OCI-M1 (cell line): ENCODE data around the gene TBRG1.

Experiments used
- DNase-seq: peaks from one replicate; lab custom pipeline; 2025; lab: John Stamatoyannopoulos, UW

TBRG1 gene

GRCh38 chr11:124662106-124662505, 39.4 kb downstream of the TBRG1 start:
- no peak for DNase-seq

GRCh38 chr11:124663861-124664260, 41.2 kb downstream of the TBRG1 start:
- no peak for DNase-seq

DNA sequence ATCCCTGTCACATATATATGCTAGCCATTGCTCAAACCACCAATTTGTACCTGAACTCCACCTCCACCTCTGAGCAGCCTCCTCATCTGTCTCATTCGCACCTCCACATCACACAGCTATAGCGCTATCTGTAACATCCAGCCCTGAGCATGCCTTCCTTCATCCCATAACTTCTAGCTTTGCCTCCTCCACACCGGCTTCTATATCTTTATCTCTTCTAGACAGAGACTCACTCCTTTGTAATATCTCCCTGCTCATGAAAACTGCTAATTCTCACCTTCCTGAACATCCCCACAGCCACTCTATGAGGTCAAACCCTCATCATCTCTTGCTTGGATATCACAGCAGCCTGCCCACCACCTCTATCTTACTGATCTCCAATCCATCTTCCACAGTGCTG, 44.9 kb downstream of the TBRG1 start:
- DNase-seq, result peak; percentile 32

GRCh38 chr11:124669193-124669592, 46.5 kb downstream of the TBRG1 start:
- DNase-seq, result peak; percentile 82

GRCh38 chr11:124670732-124671131, 48.1 kb downstream of the TBRG1 start:
- peak; percentile 94 for DNase-seq

GRCh38 chr11:124672536-124673215, 50.0 kb downstream of the TBRG1 start:
- peak; percentile 74 for DNase-seq

GRCh38 chr11:124673333-124674167, 50.9 kb downstream of the TBRG1 start, which contains the start of the genes SIAE and SPA17:
Gene SIAE, minus strand, starts transcription at chr11:124673739. Its CDS starts 31 bp downstream, at chr11:124673708.
Gene SPA17, plus strand, starts transcription at chr11:124673904. Its CDS starts 1,361 bp downstream, at chr11:124675265.
- DNase-seq, result peak; percentile 99

- no peak for DNase-seq
These were observed 51.5 kb downstream of the TBRG1 start for GRCh38 chr11:124674168-124674517.

GRCh38 chr11:124674571-124674970, 51.9 kb downstream of the TBRG1 start:
- no peak for DNase-seq

- peak; percentile 38 for DNase-seq
These were observed 53.7 kb downstream of the TBRG1 start for GRCh38 chr11:124676386-124676785.

GRCh38 chr11:124678416-124678815, 55.8 kb downstream of the TBRG1 start:
- DNase-seq, result no peak

DNA sequence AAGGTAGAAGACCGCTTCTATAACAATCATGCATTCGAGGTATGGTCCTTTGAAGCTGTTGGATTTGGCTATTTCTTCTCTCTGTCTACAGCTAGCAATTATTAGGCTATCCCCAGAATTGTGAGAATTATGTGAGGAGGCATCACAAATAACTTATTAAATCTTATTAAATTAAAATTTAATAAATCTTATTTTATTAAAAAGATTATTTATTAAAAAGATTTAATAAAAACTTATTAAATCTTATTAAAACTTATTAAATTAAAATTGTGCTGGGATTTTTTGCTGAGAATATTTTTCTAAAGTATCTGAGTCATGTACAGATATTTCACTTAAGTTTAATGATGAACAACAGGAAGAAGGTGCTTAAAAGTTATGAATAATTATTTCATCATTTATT, 58.8 kb downstream of the TBRG1 start:
- no peak for DNase-seq

DNA sequence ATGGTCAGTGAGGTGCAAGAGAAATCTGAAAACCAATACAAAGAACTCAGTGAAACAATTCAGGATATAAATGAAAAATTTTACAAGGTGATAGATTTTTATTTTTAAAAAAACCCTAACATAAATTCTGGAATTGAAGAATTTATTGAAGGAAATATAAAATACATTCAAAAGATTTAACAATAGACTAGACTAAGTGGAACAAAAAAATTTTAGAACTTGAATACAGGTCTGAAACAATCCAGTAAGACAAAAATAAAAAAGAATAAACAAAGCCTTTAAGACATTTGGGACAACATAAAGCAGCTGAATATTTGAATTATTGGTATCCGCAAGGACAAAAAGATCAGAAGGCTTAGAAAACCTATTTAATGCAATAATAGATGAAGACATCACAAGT, 59.8 kb downstream of the TBRG1 start:
- DNase-seq, result no peak
